Stimulated activated CD4-positive, alpha-beta T cell treated with anti-CD3 and anti-CD28 coated beads, Interleukin-15, amount 100 ng/mL, for 24 hours (primary cell): ENCODE data around the gene ENDOV.
"Not testable (repeated sequence)": the region's sequence is repeated elsewhere in the genome, so short reads cannot be mapped to it uniquely, and the experiment has no call there.

Source experiments
- DNase-seq: peaks from one replicate; pipeline ENCODE4 v3.0.0-alpha.2; 2020

Gene ENDOV

GRCh38 chr17:80389011-80389995 lies 25.7 kb upstream of the ENDOV start:
- no peak for DNase-seq

GRCh38 chr17:80393241-80393890 lies 21.6 kb upstream of the ENDOV start:
- DNase-seq, result no peak

GRCh38 chr17:80393961-80394360 lies 21.0 kb upstream of the ENDOV start:
- DNase-seq, result no peak

GRCh38 chr17:80394629-80395216 lies 20.2 kb upstream of the ENDOV start:
- DNase-seq, result no peak

GRCh38 chr17:80395402-80396151 lies 19.4 kb upstream of the ENDOV start:
- DNase-seq, result no peak

- no peak for DNase-seq
These were observed 18.6 kb upstream of the ENDOV start for GRCh38 chr17:80396157-80397033.

GRCh38 chr17:80397034-80397387 lies 18.0 kb upstream of the ENDOV start:
- DNase-seq, result no peak

- DNase-seq, result no peak
These were observed 17.3 kb upstream of the ENDOV start for GRCh38 chr17:80397686-80398085.

GRCh38 chr17:80401086-80401485 lies 13.9 kb upstream of the ENDOV start:
- not testable (repeated sequence) for DNase-seq

- DNase-seq, result not testable (repeated sequence)
These were observed 12.9 kb upstream of the ENDOV start for GRCh38 chr17:80402102-80402501.

- DNase-seq, result no peak
These were observed 12.0 kb upstream of the ENDOV start for GRCh38 chr17:80402959-80403358.

- DNase-seq, result no peak
These were observed 8.8 kb upstream of the ENDOV start for GRCh38 chr17:80406146-80406545.

- DNase-seq, result not testable (repeated sequence)
These were observed 7.0 kb upstream of the ENDOV start for GRCh38 chr17:80407917-80408316.

- DNase-seq, result peak; percentile 43
These were observed 6.1 kb upstream of the ENDOV start for GRCh38 chr17:80408872-80409271.

- no peak for DNase-seq
These were observed 5.3 kb upstream of the ENDOV start for GRCh38 chr17:80409626-80410025.

- not testable (repeated sequence) for DNase-seq
These were observed 4.4 kb upstream of the ENDOV start for GRCh38 chr17:80410441-80411087.

GRCh38 chr17:80413771-80414507 lies 1.0 kb upstream of the ENDOV start:
- DNase-seq, result no peak

GRCh38 chr17:80414508-80414802 lies 512 bp upstream of the ENDOV start:
- no peak for DNase-seq

GRCh38 chr17:80415626-80416137 lies 715 bp downstream of the ENDOV start:
- no peak for DNase-seq

- DNase-seq, result no peak
These were observed 1.4 kb downstream of the ENDOV start for GRCh38 chr17:80416260-80416939.
